ENCODE results near the gene PREX1. TPM values are rescaled to one million over a fixed set of nuclear protein-coding genes. Genes with fewer than 3 reads are reported as not detected.

The PREX1 gene
- total RNA-seq, 4 donors from 2014 or later: 9.9 to 150 (median 18.4) TPM

- DNase-seq: peak in 1 of 3 donors; percentile 30
- Histone ChIP-seq H3K27me3 (no peaks in the 10 kb centered on the region), H3K9me3 (no peaks in the 10 kb centered on the region), H3K4me1 (peaks cover 0 to 26% (median 16%) of the 10 kb centered on the region in 4 donors), H3K4me3 (no peak overlapping the region), H3K36me3 (no peaks in the 10 kb centered on the region), H3K27ac (peak overlapping the region; percentile 4 to 66 (median 32))
- TF ChIP-seq CTCF (IDR thresholded peaks at IDR 0.05) (no peak), POLR2A (IDR thresholded peaks at IDR 0.05) (no peak)
Observed at GRCh38 chr20:48787861-48788375, 39.9 kb downstream of the PREX1 start.

GRCh38 chr20:48786951-48787705 is 40.7 kb downstream of the PREX1 start:
- Histone ChIP-seq H3K4me3 (no peak overlapping the region), H3K27ac (peak overlapping the region in 3 of 4 donors; percentile 4 to 30 (median 28)), H3K9me3 (no peaks in the 10 kb centered on the region), H3K36me3 (no peaks in the 10 kb centered on the region), H3K4me1 (peaks cover 0 to 26% (median 20%) of the 10 kb centered on the region in 4 donors), H3K27me3 (no peaks in the 10 kb centered on the region)
- TF ChIP-seq POLR2A (IDR thresholded peaks at IDR 0.05): no peak
- TF ChIP-seq CTCF (IDR thresholded peaks at IDR 0.05): no peak
- DNase-seq: peak in 1 of 3 donors; percentile 30

- no peaks in the 10 kb centered on the region for H3K36me3 ChIP-seq
- no peak overlapping the region for H3K4me3 ChIP-seq
- H3K4me1 ChIP-seq: peaks cover 0 to 27% (median 20%) of the 10 kb centered on the region in 4 donors
- no peaks in the 10 kb centered on the region for H3K9me3 ChIP-seq
- peak in 1 of 3 donors; percentile 34 for DNase-seq
- H3K27me3 ChIP-seq: no peaks in the 10 kb centered on the region
- no peak overlapping the region for H3K27ac ChIP-seq
- no peak for TF ChIP-seq POLR2A (IDR thresholded peaks at IDR 0.05)
- TF ChIP-seq CTCF (IDR thresholded peaks at IDR 0.05): no peak
Observed at GRCh38 chr20:48785801-48786200, 42.0 kb downstream of the PREX1 start.

GRCh38 chr20:48785256-48785655 is 42.5 kb downstream of the PREX1 start:
- Histone ChIP-seq H3K27ac (peak overlapping the region in 1 of 4 donors; percentile 13), H3K27me3 (no peaks in the 10 kb centered on the region), H3K9me3 (no peaks in the 10 kb centered on the region), H3K36me3 (no peaks in the 10 kb centered on the region), H3K4me3 (no peak overlapping the region), H3K4me1 (peaks cover 0 to 27% (median 17%) of the 10 kb centered on the region in 4 donors)
- peak in 1 of 3 donors; percentile 24 for DNase-seq
- TF ChIP-seq CTCF (IDR thresholded peaks at IDR 0.05) (no peak), POLR2A (IDR thresholded peaks at IDR 0.05) (no peak)

GRCh38 chr20:48784273-48784641 is 43.5 kb downstream of the PREX1 start:
- peak overlapping the region in 1 of 4 donors; percentile 18 for H3K27ac ChIP-seq
- H3K36me3 ChIP-seq: no peaks in the 10 kb centered on the region
- no peak for DNase-seq
- no peak overlapping the region for H3K4me3 ChIP-seq
- no peak for TF ChIP-seq CTCF (IDR thresholded peaks at IDR 0.05)
- TF ChIP-seq POLR2A (IDR thresholded peaks at IDR 0.05): no peak
- peaks cover 0 to 26% (median 17%) of the 10 kb centered on the region in 4 donors for H3K4me1 ChIP-seq
- peaks cover 0 to 5% (median 0%) of the 10 kb centered on the region in 4 donors for H3K9me3 ChIP-seq
- H3K27me3 ChIP-seq: no peaks in the 10 kb centered on the region
